ENCODE measurements around the gene ZNF593OS. TPM values are rescaled to one million over a fixed set of nuclear protein-coding genes. Genes with fewer than 3 reads are reported as not detected.

ZNF593OS gene
- total RNA-seq, 1 experiment from 2014 or later = not detected

GRCh38 chr1:26212726-26213125 lies 41.1 kb upstream of the ZNF593OS start:
- H3K9ac ChIP-seq (ENCODE audit: low read length) = no peak overlapping the region
- no peaks in the 10 kb centered on the region for H3K9me3 ChIP-seq (ENCODE audit: control insufficient read depth in 1 of 2, insufficient read depth in 1 of 2, low read depth in 1 of 2, low read length in 2 of 2)
- TF ChIP-seq RAD21 (IDR thresholded peaks at IDR 0.05; ENCODE audit: low read depth) (no peak), YY1 (IDR thresholded peaks at IDR 0.05; ENCODE audit: extremely low read depth, insufficient replicate concordance, low read depth, low read length) (no peak), ZFX (IDR thresholded peaks at IDR 0.05) (no peak), JUND (IDR thresholded peaks at IDR 0.05) (no peak), CBX3 (IDR thresholded peaks at IDR 0.05; ENCODE audit: low read depth) (no peak), POLR2AphosphoS5 (IDR thresholded peaks at IDR 0.05; ENCODE audit: low read depth, low read length) (no peak), MAX (IDR thresholded peaks at IDR 0.05) (no peak), POLR2A (IDR thresholded peaks at IDR 0.05; ENCODE audit: borderline replicate concordance, extremely low read depth, insufficient read depth, insufficient read length) (no peak)
- TF ChIP-seq, protein P1, sequence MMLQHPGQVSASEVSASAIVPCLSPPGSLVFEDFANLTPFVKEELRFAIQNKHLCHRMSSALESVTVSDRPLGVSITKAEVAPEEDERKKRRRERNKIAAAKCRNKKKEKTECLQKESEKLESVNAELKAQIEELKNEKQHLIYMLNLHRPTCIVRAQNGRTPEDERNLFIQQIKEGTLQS (IDR thresholded peaks at IDR 0.05) = no peak
- H2AFZ ChIP-seq (ENCODE audit: low read depth, low read length, poor library complexity, severe bottlenecking) = no peak overlapping the region
- H3K4me3 ChIP-seq (replicated peaks in 1 of 2; ENCODE audit: low read depth in 1 of 2, low read length in 2 of 2) = no peak overlapping the region
- intact Hi-C loops (cut with micrococcal nuclease) = no loop called here
- no peak overlapping the region for H3K4me2 ChIP-seq (ENCODE audit: low read length)
- H3K27ac ChIP-seq (ENCODE audit: low read depth, low read length) = no peak overlapping the region
- H3K4me1 ChIP-seq (ENCODE audit: control insufficient read depth in 1 of 2, insufficient read depth in 2 of 2, low read length in 2 of 2) = no peaks in the 10 kb centered on the region
- CTCF ChIA-PET = interaction anchor here (1.3 kb wide), 1 partner anchor 21 kb away, joined by 6 read pairs; the partner anchor contains the start of gene CEP85
- H3K27me3 ChIP-seq (ENCODE audit: insufficient read depth, low read length) = no peaks in the 10 kb centered on the region
- no TSS peak for BruUV-seq (replicated peaks)
- POLR2A ChIA-PET = interaction anchor here (1.1 kb wide), 1 partner anchor 10 kb away, joined by 3 read pairs; no protein-coding TSS in a partner anchor
- RAD21 ChIA-PET (ENCODE audit: low non-redundant PET in 1 of 2, low total read pairs in 2 of 2, uncharacterized antibody in 2 of 2, unreplicated experiment in 2 of 2) = no interaction called here
- H4K20me1 ChIP-seq (ENCODE audit: insufficient read depth) = no peaks in the 10 kb centered on the region
- no peaks in the 10 kb centered on the region for H3K9me2 ChIP-seq (ENCODE audit: insufficient read depth)
- no peaks in the 10 kb centered on the region for H3K79me2 ChIP-seq (ENCODE audit: insufficient read depth, low read length)
- DNase-seq (ENCODE audit: low read depth, low spot score) (no peak), ATAC-seq (no peak)
- no peaks in the 10 kb centered on the region for H3K36me3 ChIP-seq (ENCODE audit: control insufficient read depth in 1 of 2, insufficient read depth in 2 of 2, low read length in 2 of 2)

DNA sequence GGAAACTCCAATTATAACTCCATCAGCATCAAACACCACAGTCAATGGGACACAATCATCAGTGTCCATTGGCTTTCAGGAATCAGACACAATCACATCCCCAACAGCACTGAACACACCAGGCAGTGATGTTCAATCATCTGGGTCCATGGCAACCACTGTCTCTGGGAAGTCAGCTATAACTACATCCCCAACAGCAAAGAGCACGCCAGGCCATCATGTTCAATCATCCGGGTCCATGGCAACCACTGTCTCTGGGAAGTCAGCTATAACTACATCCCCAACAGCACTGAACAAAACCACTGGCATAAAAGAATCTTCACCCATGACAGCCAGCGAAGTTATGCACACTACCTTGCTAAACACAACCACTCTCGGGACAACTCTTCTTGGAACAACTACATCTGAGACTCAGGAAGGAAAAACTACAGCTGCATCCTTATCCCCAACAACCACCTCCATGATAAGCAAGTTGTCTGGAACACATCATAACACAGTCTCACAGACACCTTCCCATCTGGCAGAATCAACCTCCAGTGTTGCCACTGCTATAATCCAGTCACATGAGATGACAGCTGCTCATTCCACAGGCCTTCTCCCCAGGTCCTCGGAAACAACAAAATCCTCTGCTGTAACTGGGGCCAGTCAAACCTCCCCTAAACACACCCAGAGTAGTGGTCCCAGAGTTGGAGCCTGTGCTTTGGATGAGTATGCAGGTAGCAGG lies 38.7 kb upstream of the ZNF593OS start:
- Histone ChIP-seq H3K9ac (ENCODE audit: low read length) (no peak overlapping the region), H3K36me3 (ENCODE audit: control insufficient read depth in 1 of 2, insufficient read depth in 2 of 2, low read length in 2 of 2) (no peaks in the 10 kb centered on the region), H4K20me1 (ENCODE audit: insufficient read depth) (no peaks in the 10 kb centered on the region), H3K79me2 (ENCODE audit: insufficient read depth, low read length) (no peaks in the 10 kb centered on the region), H3K27me3 (ENCODE audit: insufficient read depth, low read length) (no peaks in the 10 kb centered on the region), H3K4me2 (ENCODE audit: low read length) (no peak overlapping the region), H3K4me1 (ENCODE audit: control insufficient read depth in 1 of 2, insufficient read depth in 2 of 2, low read length in 2 of 2) (no peaks in the 10 kb centered on the region), H3K4me3 (replicated peaks in 1 of 2; ENCODE audit: low read depth in 1 of 2, low read length in 2 of 2) (no peak overlapping the region), H2AFZ (ENCODE audit: low read depth, low read length, poor library complexity, severe bottlenecking) (no peak overlapping the region), H3K9me2 (ENCODE audit: insufficient read depth) (no peaks in the 10 kb centered on the region), H3K9me3 (ENCODE audit: control insufficient read depth in 1 of 2, insufficient read depth in 1 of 2, low read depth in 1 of 2, low read length in 2 of 2) (no peaks in the 10 kb centered on the region), H3K27ac (ENCODE audit: low read depth, low read length) (no peak overlapping the region)
- TF ChIP-seq ZFX (IDR thresholded peaks at IDR 0.05) (no peak), POLR2AphosphoS5 (IDR thresholded peaks at IDR 0.05; ENCODE audit: low read depth, low read length) (no peak), POLR2A (IDR thresholded peaks at IDR 0.05; ENCODE audit: borderline replicate concordance, extremely low read depth, insufficient read depth, insufficient read length) (no peak), EGR1 (IDR thresholded peaks at IDR 0.05; ENCODE audit: low read depth) (no peak)
- TF ChIP-seq, protein P2, sequence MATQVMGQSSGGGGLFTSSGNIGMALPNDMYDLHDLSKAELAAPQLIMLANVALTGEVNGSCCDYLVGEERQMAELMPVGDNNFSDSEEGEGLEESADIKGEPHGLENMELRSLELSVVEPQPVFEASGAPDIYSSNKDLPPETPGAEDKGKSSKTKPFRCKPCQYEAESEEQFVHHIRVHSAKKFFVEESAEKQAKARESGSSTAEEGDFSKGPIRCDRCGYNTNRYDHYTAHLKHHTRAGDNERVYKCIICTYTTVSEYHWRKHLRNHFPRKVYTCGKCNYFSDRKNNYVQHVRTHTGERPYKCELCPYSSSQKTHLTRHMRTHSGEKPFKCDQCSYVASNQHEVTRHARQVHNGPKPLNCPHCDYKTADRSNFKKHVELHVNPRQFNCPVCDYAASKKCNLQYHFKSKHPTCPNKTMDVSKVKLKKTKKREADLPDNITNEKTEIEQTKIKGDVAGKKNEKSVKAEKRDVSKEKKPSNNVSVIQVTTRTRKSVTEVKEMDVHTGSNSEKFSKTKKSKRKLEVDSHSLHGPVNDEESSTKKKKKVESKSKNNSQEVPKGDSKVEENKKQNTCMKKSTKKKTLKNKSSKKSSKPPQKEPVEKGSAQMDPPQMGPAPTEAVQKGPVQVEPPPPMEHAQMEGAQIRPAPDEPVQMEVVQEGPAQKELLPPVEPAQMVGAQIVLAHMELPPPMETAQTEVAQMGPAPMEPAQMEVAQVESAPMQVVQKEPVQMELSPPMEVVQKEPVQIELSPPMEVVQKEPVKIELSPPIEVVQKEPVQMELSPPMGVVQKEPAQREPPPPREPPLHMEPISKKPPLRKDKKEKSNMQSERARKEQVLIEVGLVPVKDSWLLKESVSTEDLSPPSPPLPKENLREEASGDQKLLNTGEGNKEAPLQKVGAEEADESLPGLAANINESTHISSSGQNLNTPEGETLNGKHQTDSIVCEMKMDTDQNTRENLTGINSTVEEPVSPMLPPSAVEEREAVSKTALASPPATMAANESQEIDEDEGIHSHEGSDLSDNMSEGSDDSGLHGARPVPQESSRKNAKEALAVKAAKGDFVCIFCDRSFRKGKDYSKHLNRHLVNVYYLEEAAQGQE (IDR thresholded peaks at IDR 0.05; ENCODE audit: low read depth) = no peak
- no peak for ATAC-seq
- intact Hi-C loops (cut with micrococcal nuclease) = no loop called here
- ChIA-PET POLR2A (no interaction called here), CTCF (interaction anchor here (1.9 kb wide), 1 partner anchor 24 kb away, joined by 11 read pairs; the partner anchor contains the start of gene CEP85), RAD21 (ENCODE audit: low non-redundant PET in 1 of 2, low total read pairs in 2 of 2, uncharacterized antibody in 2 of 2, unreplicated experiment in 2 of 2) (no interaction called here)
- DNase-seq (ENCODE audit: low read depth, low spot score) = no peak
- BruUV-seq (replicated peaks) = no TSS peak
